SU-DHL-6 (cell line): Measurements from ENCODE around the gene STK39.

Experiments
- EZH2phosphoT487 ChIP-seq: fragments of 200-600 bp; sonication (generic), shearing (Covaris generic); conservative IDR thresholded peaks from 2 replicates; pipeline ENCODE4 v1.6.1; 2018; ENCODE audit warnings: mild to moderate bottlenecking, antibody characterized with exemption, low read length, moderate library complexity, mixed read lengths
- TF ChIP-seq, protein P1 (sequence below): fragments of 200-600 bp; sonication (generic); IDR thresholded peaks from one replicate; pipeline ENCODE4 v1.5.1; 2017; ENCODE audit warnings: antibody characterized with exemption, mild to moderate bottlenecking, low read length, moderate library complexity; ENCODE audit not compliant: insufficient read depth, poor library complexity, severe bottlenecking

- TF ChIP-seq, protein P1, sequence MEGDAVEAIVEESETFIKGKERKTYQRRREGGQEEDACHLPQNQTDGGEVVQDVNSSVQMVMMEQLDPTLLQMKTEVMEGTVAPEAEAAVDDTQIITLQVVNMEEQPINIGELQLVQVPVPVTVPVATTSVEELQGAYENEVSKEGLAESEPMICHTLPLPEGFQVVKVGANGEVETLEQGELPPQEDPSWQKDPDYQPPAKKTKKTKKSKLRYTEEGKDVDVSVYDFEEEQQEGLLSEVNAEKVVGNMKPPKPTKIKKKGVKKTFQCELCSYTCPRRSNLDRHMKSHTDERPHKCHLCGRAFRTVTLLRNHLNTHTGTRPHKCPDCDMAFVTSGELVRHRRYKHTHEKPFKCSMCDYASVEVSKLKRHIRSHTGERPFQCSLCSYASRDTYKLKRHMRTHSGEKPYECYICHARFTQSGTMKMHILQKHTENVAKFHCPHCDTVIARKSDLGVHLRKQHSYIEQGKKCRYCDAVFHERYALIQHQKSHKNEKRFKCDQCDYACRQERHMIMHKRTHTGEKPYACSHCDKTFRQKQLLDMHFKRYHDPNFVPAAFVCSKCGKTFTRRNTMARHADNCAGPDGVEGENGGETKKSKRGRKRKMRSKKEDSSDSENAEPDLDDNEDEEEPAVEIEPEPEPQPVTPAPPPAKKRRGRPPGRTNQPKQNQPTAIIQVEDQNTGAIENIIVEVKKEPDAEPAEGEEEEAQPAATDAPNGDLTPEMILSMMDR = no peak
- TF ChIP-seq EZH2phosphoT487 = no peak
These were observed 4.3 kb downstream of the STK39 start for GRCh38 chr2:168243061-168243460.
